ENCODE data around the gene MAPK11.

The MAPK11 gene

DNA sequence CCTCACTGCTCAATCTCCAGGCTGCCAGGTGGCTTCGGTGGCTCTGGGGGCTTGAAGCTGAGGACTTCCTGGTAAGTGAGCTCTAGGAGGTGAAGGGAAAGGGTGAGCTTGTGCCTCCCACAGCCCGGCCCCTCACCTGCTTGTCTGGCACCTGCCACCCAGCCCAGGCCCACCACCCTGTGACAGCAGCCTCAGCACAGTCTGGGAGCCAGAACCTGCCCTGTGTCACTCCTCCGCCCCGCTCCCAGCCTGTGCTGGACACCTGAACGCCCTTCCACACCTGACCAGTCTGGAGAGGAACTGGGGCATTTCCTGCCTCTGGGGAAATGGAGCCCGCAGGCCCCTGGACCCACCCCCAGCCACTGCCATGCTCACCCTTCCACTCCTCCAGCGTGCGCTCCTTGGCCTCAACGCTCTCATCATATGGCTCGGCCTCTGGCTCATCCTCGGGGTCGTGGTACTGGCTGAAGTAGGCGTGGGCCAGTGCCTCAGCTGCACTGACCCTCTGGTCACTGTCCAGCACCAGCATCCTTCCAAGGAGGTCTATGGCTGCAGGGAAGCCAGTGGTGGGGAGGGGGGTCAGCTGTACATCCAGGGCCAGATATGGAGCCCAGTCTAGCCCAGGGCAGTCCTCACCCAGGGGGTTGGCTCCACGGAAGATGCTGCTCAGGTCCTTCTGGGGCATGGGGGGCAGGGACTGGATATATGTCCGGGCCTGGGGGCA lies 5.1 kb downstream of the MAPK11 start:
- intact Hi-C loops (cut with DNase I), result no loop called here
- DNase-seq, result no peak

DNA sequence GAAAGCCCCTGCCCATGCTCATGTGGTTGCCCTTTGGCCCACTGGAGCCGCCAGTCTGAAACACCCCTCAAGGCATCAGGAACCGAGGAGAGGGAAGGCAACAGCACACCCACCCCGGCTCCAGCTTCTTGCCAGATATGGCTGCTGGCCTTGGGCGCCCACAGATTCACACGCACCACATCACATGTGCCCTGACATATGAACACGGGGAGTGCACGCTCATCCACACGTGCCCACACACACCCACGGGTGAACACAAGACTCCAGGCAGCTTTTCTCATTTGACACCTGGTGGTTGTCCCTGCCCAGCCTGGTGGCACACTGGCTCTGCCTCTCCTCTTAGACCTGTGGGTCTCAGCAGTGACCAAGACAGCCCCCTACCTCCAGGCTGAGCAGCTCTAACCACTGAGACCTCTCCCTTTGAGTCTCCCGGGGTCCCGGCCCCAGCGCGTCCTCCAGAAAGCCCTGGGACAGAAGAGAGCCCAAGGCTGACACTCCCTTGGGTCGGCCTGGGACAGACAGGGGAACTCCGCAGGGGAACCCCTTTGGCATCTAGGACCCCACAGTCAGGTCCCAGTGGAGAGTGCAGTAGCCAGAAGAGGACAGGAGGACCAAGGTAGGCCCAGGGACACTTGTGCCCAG lies 6.0 kb downstream of the MAPK11 start:
- intact Hi-C loops (cut with DNase I), result no loop called here
- peak in 6 of 10 donors; percentile 65 to 95 (median 82) for DNase-seq

DNA sequence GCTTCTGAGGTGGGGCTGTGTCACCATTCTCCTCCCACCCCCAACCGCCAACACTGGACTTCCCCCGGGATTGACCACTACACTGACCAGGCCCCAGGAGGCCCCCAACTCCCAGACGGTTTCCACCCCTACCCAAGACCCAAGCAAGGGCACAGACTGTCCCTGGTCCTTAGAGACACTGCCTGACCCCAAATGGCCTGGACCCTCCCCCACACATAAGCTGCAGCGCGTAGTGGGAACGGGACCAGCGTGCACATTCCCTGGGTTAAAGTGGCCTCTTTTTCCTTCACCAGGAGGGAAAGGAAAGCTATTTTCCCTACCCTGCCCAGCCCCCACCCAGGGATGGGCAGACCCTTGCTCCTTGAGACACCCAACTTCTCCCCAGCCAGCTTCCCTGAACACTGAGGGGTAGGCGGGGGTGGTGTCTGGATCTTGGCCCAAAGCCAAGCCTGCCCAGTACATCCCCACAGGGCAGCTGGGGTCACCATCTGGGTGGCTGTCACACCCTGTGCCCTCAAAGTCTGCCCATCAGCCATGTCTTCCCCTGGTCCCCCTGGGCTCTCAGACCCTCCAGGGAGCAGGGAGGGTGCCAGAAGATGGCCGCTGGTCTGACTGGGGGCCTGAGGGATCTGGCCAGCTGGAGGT lies 7.1 kb downstream of the MAPK11 start:
- intact Hi-C loops (cut with DNase I), result no loop called here
- no peak for DNase-seq

DNA sequence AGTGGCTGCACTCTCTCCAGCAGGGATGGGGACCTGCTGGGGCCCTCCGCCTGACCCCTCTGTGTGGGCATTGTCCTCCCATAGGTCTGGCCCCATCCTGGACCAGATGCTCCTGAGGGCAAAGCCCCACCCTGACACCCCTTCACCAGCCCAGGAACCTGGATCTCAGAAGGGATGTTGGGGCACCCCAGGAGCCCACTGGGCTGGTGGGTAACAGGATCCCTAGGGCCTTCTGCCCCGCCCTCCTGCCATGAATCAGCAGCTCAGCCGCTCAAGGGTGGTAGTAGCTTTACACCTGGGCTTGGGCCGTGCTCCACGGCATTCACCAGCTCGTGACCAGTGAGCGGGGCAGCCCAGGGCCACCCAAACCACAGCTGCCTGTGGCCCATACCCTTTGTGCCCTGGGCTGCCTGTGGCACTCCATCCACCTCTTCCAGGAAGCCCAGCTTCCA lies 7.7 kb downstream of the MAPK11 start:
- intact Hi-C loops (cut with DNase I), result no loop called here
- no peak for DNase-seq

DNA sequence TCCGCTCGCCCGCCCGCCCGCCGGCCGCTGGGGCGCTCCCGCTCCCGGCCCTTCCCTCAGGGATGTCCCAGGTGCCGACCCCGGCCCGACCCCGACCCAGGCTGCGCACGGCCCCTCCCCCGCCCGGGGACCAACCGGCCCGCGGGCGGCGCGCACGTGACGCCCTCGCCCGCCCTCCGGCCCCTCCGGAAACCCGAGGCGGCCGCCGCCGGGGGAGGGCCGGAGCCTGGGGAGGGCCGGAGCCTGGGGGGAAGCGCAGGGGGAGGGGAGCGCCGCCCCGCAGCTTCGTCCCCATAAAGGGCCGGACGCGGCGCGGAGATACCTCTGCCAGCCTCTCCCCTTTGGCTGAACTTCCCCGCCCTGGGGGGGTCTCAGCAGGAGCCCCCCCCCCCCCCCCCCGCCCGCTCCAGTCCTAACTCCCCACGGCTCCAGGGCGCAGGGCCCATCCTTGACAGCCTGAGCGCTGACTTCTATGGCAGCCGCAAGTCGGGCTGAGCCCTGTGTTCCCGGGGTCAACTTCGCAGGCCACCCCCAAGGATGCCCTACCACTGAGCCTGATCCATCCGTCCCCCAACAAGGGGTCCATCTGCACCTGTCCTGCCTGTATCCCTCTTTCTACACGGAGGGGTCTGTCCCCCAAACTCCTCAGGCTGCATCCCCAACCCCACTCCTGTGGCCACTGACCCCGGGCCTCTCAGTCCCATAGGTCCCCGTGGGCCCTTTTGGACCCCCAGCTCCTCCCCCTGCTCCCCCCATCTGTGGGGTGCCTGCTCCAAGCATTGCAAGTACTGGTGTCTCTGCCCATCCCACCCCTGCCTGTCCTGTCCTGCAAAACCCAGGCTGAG lies 8.3 kb downstream of the MAPK11 start, which contains the start of gene MAPK12:
TSS of gene MAPK12 (minus strand) at position 69 of the 845 bp plus-strand sequence. CDS start 174 bp downstream, outside the sequence.
- no peak for DNase-seq
- intact Hi-C loops (cut with DNase I), result no loop called here

DNA sequence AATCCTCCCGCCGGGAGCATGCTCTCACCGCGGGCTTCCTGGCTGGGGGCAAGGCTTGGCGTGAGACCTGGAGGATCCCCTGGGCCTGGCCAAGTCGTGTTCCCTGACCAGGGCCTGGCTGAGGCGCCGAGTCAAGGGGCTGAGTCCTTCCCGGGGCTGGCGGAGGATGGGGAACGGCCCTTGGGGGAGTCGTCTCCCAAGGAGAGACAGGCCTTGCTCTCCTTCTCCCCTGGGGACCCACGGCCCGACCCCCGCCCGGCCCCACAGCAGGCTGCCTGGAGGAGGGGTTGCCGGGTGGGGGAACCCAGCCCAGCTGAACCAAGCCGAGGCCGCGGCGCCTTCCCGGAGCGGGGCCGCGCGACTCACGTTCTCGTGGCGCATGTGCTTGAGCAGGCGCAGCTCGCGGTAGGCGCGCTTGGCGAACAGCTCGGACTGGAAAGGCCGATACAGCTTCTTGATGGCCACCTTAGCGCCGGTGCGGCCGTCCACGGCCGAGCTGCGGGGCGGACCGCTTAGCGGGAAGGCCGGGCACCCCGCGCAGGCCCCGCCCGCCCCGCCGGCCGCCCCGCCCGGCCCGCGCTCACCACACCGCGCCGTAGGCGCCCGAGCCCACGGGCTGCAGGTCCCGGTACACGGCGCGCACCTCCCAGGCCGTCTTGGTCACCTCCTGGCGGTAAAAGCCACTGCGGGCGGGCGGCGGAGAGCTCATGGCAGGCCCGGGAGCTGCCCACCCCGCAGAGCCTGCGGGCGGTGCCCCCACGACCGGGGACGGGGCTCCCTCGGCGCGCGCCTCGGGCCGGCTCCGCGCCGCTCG lies 9.2 kb downstream of the MAPK11 start:
- peak in 9 of 10 donors; percentile 48 to 96 (median 75) for DNase-seq
- intact Hi-C loops (cut with DNase I), result no loop called here

DNA sequence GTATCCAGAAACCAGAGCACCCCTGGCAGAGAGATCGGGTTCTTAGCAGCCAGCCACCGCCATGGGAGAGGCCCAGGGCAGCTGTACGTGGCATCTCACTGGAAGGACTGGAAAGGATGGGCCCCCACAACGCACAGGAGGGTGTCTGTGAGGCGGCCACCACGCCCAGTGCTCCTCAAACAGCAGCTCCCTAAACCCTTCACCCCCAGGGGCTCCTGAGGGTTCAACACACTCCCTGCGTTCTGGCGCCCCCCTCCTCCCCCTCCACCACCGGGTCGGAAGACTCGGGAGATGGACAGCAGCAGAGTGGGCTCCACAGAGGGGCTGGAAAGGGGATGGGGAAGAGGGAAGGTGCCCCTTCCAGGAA lies 9.8 kb downstream of the MAPK11 start:
- no peak for DNase-seq
- intact Hi-C loops (cut with DNase I), result no loop called here

DNA sequence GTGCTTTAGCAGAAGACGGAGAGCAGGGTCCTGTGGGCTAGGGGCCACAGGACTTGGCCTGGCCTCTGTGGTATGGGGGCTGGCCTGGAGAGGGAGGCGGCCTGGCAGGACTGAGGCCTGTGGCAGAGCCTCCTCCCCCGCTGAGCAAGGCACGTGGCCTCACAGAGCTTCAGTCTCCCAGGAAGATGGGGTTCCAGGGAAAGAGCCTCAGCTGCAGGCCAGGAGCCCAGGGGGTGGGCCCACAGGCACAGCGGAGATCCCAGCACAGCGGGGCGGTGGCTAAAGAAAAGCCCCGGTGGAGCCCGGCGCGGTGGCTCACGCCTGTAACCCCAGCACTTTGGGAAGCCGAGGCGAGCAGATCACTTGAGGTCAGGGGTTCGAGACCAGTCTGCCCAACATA lies 10.9 kb downstream of the MAPK11 start:
- intact Hi-C loops (cut with DNase I), result no loop called here
- DNase-seq, result no peak

DNA sequence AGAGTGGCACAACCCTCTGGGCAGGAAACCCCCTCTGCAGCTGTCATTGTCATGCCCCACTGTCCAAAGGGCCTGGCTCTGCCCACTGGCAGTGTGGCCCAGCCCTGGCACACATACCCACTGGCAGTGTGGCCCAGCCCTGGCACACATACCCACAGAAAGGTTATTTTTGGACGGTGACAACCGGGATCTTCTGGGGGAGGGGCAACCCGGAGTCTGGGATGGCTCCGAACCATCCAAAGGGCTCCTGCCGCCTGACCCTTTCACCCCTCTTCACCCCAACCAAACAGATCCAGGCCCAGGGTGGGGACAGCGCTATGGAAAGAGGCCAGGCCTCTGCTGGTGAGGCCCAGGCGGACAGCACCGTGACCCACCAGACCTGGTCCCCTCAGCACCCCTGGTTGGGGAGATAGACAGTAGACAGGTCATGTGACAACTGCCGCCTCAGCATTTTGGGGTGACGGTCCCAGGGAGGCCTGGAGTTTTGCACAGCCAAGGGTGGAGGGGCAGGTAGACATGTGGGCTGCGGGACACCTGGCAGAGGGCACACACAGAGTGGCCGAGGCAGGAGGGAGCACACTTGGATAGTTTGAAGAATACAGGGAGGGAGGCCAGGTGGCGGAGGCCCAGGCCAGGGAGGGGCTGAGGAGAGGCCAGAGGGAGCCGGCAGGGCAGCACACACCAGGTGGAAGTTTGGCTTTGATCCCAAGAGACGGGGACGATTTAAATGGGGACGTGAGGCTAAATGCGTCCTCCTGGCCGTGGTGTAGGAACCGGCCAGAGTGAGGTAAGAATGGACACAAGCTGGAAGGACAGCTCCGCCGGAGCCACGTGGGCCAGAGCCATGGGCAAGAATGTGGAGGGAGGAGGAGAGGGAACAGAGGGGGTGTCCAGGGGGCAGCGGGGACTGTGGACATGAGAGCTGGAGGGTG lies 11.6 kb downstream of the MAPK11 start:
- DNase-seq, result no peak
- intact Hi-C loops (cut with DNase I), result no loop called here

DNA sequence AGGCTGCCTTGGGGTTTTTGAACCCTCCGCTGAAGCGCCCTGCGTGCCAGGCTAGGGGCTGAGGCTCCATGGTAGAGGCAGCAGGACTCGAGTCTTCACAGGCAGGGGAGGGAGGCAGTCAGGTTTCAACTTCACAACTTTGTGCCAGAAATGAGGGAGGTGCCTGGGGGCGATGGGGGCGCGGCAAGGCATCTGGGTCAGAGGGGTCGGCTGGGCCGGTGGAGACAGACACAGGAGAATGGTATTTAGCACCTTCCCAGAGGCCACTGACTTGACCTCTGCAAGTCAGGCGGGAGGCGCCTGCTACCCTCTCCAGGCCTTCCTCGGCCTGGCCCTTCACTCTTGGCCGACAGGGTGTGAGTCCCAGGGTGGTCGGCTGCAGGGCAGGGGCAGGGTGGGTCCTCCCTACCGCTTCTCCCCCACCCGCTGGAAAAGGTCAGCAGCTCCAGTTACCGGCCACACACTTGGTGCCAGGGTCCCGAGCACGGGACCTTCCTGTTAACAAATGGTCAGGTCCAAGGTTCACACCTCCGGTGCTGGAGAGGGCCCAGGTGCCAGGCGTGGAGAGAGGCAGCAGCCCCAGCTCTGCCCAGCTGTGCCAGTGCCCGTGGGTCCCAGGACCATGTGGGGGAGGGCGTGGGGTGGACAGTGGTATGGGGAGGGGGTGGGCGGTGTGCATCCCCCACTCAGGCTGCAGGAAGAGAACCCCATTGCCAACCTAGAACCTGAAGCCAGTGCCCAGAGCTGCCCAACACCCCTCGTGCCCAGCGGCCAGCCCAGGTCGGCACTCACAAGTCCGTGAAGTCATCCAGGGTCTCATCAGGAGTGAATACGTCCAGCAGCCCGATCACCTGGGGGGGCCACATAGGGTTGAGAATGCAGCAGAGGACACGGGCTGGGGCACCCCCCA lies 12.5 kb downstream of the MAPK11 start:
- intact Hi-C loops (cut with DNase I), result no loop called here
- no peak for DNase-seq

DNA sequence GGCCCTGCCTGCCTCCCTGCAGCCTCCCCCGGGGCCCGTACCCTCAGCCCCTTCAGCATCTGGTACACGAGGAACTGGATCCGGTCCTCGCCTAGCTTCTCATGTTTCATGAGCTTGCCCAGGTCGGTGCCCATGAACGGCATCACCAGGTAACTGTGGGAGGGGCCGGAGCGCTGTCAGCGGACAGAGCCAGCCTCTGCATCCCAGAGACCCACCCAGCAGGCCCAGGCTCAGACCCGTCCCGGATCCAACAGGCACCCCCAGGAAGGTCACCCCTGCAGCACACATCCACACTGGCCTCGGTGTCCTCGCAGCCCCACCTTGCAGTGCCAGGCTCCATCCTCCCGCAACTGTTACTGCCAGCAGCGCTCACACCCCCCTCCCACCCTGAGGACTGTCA lies 13.1 kb downstream of the MAPK11 start:
- intact Hi-C loops (cut with DNase I), result no loop called here
- no peak for DNase-seq

DNA sequence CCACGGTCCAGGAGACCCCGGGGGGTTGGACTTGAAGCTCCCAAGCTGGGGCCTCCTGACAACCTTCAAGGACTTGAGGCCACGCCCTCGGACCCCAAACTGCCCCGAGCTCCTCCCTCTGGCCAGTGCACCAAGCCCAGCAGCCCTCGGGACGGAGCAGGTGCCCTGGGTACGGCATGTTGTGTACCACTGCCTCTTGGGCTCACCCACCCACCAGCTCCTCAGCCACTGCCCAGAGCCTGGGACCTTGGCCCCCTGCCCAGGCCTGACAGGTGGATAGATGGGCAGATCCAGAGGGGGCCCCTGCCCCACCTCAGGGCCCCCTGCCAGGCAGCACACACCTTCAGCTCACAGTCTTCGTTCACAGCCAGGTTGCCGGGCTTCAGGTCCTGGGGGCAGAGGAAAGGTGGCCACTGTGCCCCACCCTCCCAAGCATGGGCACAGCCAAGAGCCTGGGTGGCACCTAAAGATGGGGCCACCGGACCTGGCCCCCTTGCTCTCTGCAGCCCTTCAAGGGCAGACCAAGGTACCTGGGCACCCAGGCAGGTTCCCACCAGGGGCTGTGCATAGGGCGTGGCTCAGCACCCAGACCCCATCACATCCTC lies 13.8 kb downstream of the MAPK11 start:
- intact Hi-C loops (cut with DNase I), result no loop called here

DNA sequence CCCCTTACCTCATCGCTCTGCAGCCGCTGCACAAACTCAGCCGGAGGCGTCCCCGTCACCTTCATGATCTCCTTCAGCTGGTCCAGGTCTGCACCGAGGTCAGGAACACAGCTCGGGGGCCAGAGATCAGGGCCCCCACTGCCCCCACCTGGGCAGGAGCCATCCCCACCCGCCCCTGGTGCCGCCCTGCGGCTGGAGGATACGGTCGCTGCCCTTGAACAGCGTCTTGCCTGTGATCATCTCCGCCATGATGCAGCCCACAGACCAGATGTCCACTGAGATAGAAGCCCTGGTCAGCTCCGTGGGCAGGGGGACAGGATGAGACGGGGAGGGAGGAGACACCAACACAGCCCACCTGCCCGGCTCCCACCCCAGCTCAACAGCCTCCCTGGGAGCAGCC lies 14.6 kb downstream of the MAPK11 start:
- no peak for DNase-seq
- intact Hi-C loops (cut with DNase I), result no loop called here

More for the DNA sequence above, 13.8 kb downstream of the MAPK11 start:
- no peak for DNase-seq

DNA sequence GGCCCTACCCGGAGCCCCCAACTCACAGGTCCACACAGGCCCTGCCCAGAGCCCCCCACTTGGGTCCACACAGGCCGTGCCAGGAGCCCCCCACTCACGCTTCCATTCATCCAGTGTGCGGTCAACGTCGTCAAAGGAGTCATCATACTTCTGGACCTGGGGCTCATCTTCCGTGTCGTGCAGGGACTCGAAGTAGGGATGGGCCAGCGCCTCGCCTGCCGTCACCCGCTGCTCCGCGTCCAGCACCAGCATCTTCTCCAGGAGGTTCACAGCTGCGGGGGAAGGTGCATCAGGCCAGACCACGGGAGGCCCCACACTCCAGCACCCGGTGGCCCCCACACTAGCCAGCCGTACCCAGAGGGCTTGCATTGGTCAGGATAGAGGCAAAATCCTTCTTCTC lies 15.1 kb downstream of the MAPK11 start:
- intact Hi-C loops (cut with DNase I), result no loop called here
- DNase-seq, result no peak

DNA sequence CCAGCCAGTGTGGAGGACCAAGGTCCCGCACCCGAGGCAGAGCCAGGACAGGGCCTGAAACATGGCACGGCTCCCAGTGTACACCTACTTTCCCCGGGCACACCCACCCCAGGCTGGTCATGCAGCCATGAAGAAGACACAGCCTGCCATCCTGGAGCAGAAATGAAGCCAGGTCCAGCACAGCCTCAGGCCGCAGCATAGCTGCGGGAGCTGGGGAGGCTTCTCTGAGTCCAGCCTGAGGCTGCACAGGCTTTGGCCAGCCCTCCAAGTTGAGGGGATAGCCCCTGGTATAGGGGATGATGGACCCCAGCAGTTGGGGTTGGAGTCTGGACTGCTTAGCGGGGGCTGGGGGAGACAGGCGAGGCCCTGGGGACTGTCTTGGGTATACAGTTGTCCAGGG lies 16.2 kb downstream of the MAPK11 start:
- intact Hi-C loops (cut with DNase I), result loop anchor here (5.0 kb wide), 1 partner anchor 88 kb away; the partner anchor contains the start of gene PPP6R2

DNA sequence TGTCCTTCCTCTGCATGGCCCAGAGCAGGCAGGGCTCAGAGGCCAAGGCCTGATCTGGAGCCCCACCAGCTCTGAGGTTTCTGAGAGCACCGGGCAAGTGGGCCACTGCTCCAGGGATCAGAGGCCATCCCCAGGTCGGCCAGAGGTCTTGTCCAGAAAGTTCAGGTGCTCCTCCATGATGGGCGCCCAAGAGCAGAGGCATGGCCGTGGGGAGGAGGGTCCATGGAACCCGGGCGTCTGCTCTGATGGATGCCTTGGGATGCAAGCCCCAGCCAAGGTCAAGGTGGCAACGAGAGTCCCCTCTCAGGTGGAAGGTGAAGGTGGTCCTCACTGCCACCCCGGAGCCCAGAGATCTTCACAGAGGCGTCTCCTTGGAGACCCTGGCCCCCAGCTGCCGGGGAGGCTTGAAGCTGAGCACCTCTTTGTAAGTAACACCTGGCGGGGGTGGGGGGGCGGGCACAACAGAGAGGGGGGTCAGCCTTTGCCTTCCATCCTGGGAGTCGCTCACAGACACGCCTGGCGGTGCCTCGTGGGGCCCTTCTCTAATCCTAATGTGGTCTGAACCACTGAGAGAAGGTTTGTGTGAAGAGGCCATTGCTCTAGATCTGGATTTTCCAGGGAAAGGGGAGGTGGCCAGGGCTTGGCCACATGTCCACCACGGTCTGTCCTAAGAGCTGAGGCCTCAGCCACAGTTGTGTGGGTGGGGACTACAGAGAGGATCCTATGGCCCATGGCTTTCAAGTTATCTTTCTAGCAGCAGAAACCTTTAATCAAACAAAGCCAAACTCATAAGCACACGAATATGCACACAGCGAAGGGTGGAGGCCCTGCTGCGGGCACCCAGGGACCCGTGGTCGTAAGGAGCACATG lies 16.9 kb downstream of the MAPK11 start:
- DNase-seq, result no peak
- intact Hi-C loops (cut with DNase I), result loop anchor here (5.0 kb wide), 1 partner anchor 89 kb away; the partner anchor contains the start of gene PPP6R2

More for the DNA sequence above, 16.2 kb downstream of the MAPK11 start:
- DNase-seq, result no peak
